HG03139 (cell line): ENCODE data around the gene IER3.
"Not testable (repeated sequence)": the region's sequence is repeated elsewhere in the genome, so short reads cannot be mapped to it uniquely, and the experiment has no call there.

Experiments
- ATAC-seq: cut with Tn5 transposase; IDR thresholded peaks from one replicate; pipeline ENCODE4 v1.9.1; 2021; ENCODE audit not compliant: unreplicated experiment

The IER3 gene

DNA sequence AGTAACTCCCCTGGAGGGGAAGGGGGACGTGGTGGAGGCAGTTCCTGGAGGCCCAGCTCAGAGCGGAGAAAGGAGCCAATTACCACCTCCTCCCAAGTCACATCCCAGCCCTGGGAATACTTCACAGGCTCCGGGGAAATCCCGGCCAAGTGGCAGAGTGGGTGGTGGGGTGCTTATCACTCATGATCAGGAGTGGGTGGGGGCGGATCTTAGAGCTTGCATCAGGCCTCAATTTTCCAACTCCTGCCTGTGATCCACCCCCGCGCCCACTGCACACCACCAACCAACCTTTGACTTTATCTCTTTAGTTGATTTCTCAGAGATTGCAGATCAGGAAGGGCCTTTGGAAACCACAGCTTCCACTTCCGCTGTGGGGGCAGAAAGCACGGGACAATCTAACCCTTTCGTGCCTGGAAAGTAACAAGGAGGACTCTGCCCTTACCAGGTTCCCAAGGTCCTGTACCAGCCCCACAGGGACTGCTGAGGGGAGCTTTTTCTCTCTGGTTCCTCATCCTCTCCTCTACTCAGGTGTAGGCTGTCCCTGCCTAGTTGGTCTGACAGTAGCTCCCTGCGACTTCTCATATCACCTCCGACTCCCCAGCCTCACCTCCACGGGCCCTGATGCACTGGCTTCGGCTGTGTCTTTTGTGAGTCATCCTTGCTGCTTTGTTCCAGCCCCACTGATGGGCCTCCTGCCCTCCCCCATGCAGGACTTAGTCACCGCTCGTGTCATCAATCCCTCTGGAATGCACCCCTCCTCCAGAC, 24.9 kb upstream of the IER3 start:
- no peak for ATAC-seq

DNA sequence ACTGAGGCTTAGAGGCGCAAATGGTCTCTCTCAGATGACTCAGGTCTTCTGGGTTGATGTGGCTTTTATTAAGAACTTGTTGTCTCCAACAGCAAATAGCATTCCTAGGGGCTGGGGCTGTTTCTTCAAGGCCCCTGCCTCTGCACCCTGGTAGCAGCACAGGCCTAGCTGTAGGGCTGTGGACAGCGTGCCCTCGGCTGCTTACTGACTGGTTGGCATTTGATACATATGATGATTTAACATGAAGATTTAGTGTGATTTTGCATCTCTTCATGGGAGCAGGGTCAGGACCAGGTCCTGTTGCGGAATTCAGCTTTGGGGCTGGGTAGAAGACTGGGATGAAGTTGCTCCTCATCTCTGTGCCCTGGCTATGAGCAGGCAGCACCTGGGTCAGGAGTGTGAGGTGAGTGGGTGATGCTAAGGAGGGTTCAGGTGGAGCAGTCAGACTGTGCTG, 24.3 kb upstream of the IER3 start:
- no peak for ATAC-seq

DNA sequence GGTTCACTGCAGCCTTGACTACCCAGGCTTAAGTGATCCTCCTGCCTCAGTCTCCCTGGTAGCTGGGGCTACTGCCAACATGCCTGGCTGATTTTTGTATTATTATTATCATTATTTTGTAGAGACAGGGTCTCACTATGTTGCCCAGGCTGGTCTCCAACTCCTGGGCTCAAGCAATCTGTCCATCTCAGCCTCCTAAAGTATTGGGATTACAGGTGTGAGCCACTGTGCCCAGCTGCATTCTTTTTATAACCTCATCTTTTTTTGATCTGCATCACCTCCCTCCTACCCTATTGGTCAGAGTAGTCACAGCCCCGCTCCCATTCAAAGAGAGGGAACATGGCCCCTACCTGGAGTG, 23.6 kb upstream of the IER3 start:
- ATAC-seq: no peak

DNA sequence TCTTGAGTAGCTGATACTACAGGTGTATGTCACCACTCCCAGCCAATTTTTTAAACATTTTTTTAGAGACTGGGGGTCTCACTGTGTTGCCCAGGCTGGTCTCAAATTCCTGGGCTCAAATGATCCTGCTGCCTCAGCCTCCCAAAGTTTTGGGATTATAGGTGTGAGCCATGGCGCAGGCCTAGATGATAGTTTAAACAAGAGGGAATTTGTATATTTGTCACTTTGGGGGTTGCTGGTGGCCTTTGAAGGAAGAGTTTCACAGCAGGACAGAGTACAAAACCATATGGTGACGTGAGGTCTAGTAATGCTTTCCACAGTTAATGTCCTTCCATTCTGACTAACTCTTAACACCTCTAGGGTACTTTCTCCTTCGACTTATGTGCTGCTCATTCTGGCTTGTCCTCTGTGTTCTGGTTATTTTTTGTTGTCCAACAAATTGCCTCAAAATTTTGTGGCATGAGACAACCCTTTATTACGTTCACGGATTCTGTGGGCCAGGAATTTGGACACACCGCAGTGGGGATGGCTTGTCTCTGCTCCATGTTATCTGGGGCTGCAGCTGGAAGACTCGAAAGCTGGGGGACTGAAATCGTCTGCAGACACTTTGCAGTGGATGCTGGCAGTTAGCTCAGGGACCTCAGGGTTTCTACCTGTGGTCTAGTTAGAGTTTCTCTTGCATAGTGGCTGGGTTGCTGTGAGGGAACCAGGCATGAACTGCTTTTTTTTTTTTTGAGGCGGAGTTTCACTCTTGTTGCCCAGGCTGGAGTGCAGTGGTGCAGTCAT, 23.0 kb upstream of the IER3 start:
- peak; percentile 43 for ATAC-seq

DNA sequence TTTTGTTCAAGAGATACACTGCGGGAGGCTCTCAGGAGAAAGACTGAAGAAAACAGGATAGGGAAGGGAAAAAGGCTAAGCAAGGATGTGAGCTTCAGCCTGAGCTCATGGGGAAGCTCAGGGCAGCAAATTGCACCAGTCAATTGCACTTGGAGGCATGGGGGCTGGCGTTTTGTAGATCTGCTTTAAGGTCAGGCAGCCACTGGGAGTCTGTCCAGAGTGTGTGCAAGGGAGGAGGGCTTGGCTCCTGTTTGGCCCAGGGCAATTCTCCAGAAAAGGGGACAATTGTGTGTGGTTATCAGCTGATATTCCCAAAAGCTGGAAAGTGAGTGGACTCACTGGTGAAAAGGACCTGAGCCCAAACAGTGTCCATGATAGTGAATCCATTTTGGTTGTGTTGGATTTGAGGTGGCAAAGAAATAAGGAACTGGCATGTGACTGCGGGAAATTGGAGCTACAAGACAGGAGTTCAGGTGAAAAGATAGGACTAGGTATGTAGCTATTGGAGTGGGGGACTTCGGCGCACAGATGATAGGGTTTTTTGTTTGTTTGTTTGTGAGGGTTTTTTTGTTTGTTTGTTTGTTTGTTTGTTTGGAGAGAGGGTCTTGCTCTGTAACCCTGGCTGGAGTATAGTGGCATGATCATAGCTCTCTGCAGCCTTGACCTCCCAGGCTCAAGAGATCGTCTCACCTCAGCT, 22.3 kb upstream of the IER3 start:
- no peak for ATAC-seq

DNA sequence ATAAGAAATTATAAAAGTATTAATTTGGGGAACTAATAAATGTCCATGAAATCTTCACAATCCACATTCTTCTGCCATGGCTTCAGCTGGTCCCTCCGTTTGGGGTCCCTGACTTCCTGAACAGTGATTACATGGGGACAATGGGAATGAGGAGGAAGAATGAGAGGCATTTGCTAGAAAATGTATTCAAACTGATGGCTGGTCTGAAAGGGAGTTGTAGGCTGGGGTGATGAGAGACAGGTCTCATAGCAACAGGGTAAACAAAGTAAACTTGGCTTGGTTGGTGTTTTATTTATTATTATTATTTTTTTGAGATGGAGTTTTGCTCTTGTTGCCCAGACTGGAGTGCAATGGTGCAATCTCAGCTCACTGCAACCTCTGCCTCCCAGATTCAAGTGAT, 21.1 kb upstream of the IER3 start:
- not testable (repeated sequence) for ATAC-seq

DNA sequence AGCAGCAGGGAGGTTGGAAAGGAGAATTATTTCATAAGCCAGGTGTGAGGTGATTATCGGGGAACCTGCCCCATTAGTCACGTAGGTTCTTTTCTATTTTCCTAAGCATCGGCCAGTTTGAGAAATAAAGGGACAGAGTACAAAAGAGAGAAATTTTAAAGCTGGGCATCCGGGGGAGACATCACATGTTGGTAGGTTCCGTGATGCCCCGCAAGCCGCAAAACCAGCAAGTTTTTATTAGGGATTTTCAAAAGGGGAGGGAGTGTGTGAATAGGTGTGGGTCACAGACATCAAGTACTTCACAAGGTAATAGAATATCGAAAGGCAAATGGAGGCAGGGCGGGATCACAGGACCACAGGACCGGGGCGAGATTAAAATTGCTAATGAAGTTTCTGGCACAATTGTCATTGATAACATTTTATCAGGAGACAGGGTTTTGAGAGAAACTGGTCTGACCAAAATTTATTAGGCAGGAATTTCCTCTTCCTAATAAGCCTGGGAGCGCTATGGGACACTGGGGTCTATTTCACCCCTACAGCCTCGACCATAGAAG, 20.2 kb upstream of the IER3 start:
- not testable (repeated sequence) for ATAC-seq

DNA sequence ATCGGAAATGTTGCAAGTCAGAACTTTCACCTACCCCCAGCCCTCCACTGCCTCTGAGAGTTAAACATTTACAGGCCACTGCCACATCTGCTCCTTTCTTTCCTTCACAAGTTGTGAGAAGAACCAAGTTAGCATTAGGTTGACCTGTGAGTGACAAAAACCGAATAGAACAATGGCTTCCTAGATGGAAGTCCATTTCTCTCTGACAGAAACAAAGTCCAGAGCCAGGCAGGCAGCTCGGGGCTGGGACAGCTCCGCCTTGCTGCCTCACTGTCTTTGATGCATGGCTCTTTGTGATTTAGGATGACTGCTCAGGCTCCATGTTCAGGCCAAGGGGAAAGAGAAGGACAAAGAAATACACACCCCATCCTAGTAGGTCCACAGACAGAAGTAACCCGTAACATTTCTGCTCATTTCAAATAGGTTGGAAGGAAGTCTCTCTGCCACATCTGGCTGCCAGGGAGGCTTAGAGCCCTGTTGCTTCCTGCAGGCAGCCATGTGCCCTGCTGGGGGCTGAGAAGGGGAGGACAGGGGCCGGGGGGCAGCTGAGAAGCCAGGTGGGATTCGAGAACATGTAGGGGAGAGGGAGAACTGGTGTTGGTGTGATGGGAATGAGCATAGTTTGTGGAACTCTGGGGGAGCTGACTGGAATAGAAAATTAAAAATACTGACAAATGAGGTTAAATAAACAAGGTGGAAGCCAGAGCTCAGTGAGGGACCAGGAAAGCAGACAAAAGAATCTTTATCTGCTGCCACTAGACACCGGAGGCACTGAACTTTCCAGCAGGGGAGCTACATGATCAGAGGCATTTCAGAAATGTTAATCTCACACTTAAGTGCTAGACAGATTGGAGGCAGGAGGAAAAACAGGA, 19.5 kb upstream of the IER3 start:
- no peak for ATAC-seq

DNA sequence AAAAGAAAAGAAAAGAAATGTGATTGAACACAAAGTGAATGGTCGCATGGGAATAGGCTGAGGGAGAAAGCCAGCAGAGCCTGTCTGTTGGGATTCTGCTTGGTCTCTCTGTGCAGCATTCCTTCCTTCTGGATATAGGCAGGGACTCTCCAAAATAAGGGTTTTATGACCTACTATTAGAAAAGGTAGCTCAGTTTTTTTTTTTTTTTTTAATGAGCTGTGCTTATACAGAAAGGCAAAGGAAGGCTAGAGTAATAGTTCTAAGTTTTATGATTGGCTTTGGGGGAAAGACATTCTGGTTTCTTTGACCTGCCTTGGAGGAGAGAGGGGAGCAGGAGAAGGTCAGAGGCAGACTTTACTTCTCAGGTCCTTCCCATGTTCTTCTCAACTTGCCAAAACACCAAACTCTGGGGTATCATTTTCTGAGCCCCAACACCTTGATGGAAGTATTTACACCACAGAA, 18.8 kb upstream of the IER3 start:
- no peak for ATAC-seq

DNA sequence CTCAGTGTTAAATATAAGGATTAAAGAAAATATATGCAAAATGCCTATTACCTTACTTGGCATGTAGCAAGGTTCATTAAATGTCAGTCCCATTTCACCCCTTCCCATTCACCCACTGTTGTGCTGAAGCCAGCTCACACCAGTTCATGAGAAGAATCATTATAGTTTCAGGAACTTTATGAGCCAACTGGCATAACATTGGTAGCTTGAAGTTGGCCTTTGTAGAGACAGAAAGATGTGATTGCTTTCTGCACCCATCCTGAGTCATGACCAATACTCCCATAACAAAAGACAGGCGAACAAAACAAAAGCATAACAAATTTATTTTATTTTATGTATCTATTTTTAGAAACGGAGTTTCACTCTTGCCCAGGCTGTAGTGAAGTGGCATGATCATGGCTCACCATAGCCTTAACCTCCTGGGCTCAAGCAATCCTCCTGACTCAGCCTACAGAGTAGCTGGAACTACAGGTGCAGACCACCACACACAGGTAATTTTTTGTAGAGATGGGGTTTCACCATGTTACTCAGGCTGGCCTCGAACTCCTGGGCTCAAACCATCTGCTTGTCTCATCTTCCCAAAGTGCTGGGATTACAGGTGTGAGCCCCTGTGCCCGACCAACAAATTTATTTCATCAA, 17.6 kb upstream of the IER3 start:
- ATAC-seq: no peak

DNA sequence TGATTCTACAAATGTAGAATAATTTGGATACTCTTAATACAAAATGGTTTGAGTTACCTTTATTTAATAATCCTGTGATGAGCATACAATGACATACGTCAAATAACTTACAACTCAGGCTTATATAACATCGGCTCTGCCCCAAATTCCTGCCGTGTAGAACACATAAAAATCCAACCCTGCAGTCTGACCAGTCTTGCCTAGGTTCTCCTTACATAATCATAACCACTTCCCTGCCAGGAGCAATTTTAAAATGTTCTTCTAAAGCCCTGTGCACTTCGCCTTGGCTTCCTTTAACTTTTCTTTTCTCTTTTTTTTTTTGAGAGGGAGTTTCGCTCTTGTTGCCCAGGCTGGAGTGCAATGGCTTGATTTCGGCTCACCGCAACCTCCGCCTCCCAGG, 16.2 kb upstream of the IER3 start:
- no peak for ATAC-seq

DNA sequence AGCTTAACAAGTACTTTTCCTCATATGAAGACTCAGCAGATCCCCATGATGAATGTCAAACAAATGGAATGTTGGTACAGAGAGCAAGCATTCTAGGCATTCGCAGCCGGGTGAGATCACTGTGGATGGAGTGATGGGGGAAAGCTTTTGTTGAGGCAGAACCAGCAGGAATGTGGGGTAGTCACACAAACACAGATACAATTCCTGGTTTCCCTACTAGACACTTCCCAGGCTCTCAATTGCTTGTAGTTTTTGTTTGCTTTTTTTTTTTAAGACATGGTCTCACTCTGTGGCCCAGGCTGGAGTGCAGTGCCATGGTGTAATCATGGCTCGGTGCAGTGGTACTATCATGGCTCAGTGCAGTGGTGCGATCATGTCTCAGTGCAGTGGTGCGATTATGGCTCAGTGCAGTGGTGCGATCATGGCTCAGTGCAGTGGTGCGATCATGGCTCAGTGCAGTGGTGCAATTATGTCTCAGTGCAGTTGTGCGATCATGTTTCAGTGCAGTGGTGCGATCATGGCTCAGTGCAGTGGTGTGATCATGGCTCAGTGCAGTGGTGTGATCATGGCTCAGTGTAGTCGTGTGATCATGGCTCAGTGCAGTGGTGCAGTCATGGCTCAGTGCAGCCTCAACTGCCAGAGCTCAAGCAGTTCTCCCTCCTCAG, 15.4 kb upstream of the IER3 start:
- ATAC-seq: no peak

DNA sequence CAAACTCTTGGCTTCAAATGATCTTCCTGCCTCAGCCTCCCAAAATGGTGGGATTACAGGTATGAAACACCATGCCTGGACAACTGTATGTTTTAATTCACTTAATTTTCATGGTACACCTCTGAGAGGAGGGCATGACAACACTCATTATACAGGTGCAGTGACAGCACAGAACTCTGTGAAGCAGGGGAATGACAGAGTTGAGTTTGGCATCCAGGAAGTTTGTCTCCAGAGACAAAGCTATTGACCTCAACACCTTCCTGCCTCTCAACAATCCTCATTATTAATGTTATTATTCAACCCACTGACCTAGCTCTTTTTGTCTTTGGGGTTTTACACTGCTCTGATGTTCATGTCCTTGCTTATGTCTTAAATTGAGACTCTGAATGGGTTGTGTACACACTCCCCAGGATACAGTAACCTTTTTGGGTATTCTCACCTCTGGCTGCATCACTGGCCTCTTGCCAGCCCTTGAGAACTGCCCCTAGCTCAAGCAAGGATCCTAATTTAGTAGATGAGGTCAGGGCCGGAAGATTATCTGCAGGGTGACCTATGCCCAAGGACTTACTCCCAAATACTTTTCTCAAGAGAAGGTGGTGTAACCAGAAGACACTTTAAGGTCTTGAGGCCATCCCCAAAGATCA, 13.0 kb upstream of the IER3 start:
- no peak for ATAC-seq

DNA sequence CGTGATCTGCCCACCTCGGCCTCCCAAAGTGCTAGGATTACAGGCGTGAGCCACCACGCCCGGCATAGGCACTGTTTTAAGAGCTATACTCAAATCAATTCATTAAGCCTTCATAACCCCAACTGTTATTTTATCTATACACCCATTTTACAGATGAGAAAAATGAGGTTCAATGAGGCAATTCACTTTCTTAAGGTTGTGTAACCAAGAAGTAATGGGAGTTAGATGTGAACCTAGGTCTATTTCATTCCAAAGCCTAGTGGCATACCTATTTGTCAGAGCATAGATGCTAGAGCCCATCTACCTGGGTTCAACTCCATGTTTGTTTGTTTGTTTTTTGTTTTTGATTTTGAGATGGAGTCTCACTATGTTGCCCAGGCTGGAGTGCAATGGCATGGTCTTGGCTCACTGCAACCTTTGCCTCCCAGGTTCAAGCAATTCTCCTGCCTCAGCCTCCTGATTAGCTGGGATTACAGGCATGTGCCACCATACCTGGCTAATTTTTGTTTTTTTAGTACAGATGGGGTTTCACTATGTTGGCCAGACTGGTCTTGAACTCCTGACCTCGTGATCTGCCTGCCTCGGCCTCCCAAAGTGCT, 12.2 kb upstream of the IER3 start:
- not testable (repeated sequence) for ATAC-seq

DNA sequence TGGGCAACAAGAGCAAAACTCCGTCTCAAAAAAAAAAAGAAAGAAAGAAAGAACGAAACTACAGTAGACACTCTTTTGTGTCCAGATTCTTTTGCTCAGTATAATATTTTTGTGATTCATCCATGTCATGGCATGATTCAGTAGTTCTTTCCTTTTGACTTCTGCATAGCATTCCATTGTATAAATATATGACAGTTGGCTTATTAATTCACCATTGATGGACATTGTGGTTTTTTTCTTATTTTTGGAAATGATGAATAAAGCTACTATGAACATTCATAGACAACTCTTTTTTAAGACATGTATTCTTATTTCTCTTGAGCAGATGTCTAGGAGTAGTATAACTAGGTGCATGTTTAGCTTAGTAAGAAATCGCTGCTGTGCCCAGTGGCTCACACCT, 10.3 kb upstream of the IER3 start:
- ATAC-seq: no peak

DNA sequence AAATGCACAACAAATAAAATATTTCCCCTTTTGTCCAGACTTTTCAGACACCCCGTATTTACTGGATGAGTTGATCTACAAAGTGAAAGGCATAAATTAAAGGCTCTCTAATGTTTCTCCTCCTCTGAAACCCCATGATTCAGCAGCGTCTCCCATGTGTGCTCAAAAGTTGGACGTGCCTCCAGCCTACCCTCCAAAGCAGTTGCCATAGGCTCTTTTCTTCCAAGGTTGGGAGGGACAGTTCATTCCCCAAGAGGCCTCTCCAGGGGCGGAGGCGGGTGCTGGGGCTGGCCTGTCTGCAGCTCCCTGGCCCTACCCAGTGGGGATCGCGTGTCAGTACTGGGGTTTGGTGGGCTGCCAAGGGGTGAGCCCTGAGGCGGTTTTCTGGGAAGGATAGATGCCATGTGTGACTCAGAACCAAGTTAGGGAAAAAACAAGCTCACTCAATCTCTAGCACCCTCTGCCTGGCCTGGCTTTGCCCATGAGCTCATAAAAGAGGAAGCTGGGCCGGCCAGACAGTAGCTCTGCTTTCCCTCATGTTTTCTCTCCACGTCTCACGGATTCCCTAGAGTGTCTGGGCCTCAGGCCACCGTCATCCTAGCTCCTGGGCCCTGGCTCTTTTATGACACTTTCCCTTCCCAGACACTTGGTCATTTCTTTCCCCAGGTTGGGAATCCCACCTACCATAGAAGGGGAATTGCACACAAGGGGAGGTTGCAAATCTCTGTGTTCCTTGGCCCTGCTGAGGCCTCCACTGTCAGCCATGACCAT, 8.0 kb upstream of the IER3 start:
- ATAC-seq: no peak

DNA sequence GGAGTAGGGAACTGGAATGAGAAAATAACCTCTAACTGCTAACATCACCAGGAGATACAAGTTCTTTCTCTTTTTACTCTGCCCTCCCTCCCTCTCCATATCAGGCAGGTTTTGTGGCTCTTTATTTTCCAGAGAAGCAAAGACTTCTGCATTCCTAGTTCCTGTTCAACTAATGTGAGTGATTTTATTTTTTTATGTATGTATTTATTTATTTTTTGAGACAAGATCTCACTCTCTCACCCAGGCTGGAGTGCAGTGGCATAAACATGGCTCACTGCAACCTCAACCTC, 6.0 kb upstream of the IER3 start:
- ATAC-seq: no peak
